ENCODE measurements around the gene GSN.
A peak's percentile ranks its signal among the peaks of the same experiment; 100 is the strongest.

Gene GSN

GRCh38 chr9:121267689-121268597 is at the start of gene GSN:
TSS of gene GSN (plus strand) at chr9:121268162. CDS start at chr9:121301972, 33,810 bp downstream.
- DNase-seq (ENCODE audit: low spot score) = peak; percentile 40

- no peak for DNase-seq (ENCODE audit: low spot score)
Measured at GRCh38 chr9:121218357-121219027, 49.5 kb upstream of the GSN start.

DNA sequence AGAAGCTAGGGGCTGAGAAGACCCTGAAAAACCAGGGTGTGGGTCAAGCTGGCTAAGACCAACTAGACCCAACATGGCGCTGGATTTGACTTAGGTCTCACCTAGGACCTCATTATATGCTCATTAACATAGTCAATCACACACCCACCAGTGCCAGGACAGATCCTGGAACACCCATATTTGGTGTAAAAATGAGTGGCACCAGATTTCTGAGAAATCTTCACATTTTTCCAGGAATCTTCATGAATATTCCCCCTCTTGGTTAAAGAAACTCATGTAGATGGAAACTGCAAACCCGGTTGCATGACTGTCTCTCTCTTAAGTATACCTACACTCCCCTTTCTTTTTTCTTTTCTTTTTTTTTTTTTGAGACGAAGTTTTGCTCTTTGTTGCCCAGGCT is 48.4 kb upstream of the GSN start:
- no peak for DNase-seq (ENCODE audit: low spot score)

GRCh38 chr9:121220996-121221663 is 46.8 kb upstream of the GSN start:
- no peak for DNase-seq (ENCODE audit: low spot score)

DNA sequence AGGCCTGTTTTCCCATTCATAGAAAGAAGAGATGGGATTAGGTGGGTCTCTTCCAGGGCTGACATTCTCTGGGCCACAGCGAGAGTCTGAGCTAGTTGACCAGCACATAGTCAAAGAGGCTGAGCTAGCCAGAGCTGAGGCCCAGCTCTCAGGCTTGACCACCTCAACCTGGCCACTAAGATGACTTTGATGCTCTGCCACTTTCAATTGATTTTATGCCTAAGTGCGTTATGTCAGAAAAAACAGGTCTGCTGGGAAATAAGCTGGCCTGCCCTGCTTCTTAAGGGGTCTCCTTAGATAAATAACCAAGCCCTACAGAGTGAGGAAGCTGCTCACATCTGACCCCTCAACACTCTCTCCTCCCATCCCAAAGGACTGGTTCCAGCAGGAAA is 46.3 kb upstream of the GSN start:
- DNase-seq (ENCODE audit: low spot score) = no peak

- peak; percentile 34 for DNase-seq (ENCODE audit: low spot score)
Measured at GRCh38 chr9:121222524-121223171, 45.3 kb upstream of the GSN start.

DNA sequence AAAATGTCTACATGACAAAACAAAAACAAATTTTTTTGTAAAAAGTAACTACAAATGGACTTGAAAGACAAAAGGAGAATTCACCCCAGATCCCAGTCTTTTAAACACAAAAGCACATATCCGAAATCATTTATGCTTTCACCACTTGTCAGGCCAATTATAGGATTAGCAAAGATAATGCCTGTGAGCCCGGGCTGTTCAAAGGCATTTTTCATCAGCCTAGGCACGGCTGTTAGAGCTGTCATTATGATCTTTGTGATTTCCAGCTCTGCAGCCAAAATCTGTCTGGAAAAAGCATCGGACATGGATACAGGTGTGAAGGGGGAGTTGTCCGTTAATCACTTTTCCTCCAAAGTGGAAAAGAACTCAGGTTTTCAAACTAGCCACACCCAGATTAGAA is 42.7 kb upstream of the GSN start:
- no peak for DNase-seq (ENCODE audit: low spot score)

GRCh38 chr9:121226175-121226574 is 41.8 kb upstream of the GSN start:
- no peak for DNase-seq (ENCODE audit: low spot score)

- DNase-seq (ENCODE audit: low spot score) = no peak
Measured at GRCh38 chr9:121227862-121228261, 40.1 kb upstream of the GSN start.

DNA sequence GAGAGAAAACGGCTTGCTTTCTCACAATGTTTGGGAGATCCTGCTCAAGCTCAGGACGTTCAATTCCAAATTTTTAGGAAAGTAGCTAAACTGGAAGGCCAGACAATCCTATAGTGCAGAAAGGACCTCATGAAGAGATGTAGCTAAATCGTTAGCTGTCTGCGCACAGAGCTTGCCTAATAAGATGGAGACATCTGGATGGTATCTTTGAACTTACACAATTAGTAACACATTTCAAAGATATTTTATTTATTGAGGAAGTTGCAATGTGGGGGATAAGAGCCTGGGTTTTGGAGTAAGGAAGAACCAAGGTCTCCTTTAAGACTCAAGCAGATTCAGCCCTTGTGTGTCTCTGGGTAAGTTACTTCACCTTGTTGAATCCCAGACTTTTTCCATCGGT is 37.7 kb upstream of the GSN start:
- DNase-seq (ENCODE audit: low spot score) = no peak

DNA sequence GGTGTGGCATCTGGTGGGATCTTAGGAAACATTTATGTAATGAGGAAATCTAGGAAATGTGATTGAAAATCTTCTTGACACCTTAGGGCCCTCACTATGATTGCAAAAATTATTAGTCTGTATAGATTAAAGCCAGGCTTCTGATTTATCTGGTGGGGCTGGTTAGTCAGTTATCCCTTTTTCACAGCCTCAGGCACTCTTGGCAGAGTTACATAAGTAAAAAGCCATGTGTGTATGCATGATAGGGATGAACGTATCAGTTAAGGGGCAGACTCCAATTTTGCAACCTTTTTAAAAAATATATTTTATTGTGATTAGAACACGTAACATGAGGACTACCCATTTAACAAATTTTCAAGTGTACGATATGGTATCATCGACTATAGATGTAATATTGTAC is 35.7 kb upstream of the GSN start:
- DNase-seq (ENCODE audit: low spot score) = no peak

GRCh38 chr9:121233906-121234831 is 33.8 kb upstream of the GSN start:
- no peak for DNase-seq (ENCODE audit: low spot score)

DNA sequence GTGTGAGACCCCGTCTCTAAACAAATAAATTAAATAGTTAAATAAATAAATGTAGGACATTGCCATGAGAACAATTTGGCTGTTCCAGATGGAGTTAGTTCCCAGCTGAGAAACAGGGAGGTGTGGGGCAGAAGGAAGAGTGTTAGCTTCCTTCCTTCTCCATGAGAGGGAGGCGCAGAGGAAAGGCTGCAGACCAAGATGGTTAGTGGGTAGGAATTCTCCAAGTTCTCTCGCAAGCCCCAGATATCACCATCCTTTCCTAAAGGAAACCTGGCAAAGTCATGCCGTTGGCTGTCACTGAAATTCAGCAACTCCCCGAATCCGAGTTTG is 33.2 kb upstream of the GSN start:
- no peak for DNase-seq (ENCODE audit: low spot score)

DNA sequence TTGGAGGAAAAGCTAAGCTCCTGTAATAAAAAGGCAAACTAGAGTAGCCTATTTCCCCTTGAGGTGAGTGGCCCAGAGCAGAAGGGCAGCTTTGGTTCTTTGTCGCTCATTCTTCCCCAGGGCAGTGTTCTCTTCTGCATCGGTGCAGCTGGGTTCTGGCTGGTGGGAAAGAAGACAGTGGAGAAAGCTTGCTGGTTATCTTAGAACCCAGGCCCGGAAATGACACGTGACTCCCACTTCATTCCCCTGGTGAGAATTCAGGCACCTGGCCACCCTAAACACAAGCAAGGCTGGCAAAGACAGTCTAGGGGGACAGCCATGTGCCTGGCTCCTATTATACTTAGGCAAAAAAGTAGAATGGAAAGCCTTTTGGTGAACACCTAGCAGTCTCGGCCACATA is 32.5 kb upstream of the GSN start:
- no peak for DNase-seq (ENCODE audit: low spot score)

GRCh38 chr9:121237916-121238315 is 30.0 kb upstream of the GSN start:
- DNase-seq (ENCODE audit: low spot score) = no peak

DNA sequence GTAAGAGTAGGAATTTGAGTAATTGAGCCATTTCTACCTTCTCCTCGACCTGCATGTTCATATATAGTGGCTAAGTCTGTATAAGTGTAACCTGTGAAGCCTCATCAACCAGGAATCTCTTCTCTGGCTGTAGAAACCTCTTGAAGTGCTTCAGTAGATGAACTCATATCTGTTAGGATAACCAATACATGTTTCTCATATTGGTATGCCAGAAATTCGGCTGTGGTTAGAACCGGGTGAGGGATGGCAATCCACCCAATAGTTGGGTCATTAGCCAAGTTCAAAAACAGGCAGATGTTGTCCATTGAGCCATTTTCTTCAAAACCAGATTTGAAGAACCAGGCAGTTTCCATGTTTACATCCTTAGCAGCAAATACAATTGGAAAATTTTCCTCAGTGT is 28.9 kb upstream of the GSN start:
- DNase-seq (ENCODE audit: low spot score) = no peak

DNA sequence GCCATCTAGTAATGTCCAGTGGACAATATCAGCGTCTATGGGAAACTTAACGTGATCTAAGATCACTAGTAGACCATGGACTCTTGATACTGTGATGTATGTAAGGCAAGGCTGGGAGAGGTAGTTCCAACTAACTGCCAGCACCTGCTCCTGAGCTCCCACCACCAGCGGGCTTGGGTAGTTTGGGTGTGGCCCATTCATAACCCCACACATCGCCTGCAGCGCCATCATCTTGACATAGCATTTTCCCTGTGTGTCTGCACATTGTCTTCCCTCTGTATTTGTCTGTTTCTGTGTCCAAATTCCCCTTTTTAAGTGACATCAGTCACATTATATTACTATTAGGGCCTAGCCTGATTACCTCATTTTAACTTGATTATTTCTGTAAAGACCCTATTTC is 28.1 kb upstream of the GSN start:
- DNase-seq (ENCODE audit: low spot score) = no peak

- no peak for DNase-seq (ENCODE audit: low spot score)
Measured at GRCh38 chr9:121240472-121241135, 27.4 kb upstream of the GSN start.

DNA sequence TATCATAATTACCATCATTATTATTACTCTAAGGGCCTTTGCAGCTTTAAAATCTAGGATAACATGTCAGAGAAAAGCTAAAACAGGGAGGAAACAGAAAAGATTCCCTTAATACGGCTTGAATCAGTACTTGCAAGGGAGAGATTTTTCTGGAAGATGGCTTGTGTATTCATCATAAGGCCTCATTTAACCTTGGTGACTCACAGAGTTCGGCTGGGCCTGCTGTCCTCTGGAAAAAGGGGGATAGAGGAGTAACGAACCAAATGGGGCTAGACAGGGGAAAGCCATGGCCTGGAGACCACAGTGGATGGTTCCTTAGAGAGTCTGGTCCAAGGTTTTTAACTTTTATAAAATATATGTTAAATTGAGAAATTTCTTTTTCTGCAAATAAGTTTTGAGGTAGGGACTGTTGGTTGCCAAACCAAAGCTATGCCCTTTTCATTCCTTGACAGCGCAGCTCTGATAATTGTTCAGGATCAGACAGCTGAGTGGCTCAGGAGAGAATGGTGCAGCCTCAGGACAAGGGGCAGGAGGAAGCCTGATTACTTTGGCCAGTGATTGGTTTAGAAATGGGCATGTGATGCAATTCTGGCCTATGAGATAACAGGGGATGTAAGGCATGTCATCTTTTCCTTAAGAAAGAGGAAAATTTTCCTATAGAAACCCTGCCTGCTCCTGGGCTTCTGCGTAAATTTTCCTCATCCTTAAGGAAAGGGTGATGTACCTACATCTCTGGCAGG is 25.6 kb upstream of the GSN start:
- DNase-seq (ENCODE audit: low spot score) = no peak

- no peak for DNase-seq (ENCODE audit: low spot score)
Measured at GRCh38 chr9:121242959-121243346, 25.0 kb upstream of the GSN start.

Measured in CD4-positive, alpha-beta T cell treated with Interleukin-2 at 100 ng/mL for 4 hours (primary cell).